ENCODE measurements around the gene CPEB4.

CPEB4 gene

GRCh38 chr5:173953528-173954090, 65.5 kb downstream of the CPEB4 start:
- no peak for DNase-seq

- DNase-seq, result no peak
These were observed 66.7 kb downstream of the CPEB4 start for GRCh38 chr5:173954671-173955521.

- DNase-seq, result no peak
These were observed 72.8 kb downstream of the CPEB4 start for GRCh38 chr5:173960986-173961385.

GRCh38 chr5:173961418-173961817, 73.3 kb downstream of the CPEB4 start:
- DNase-seq, result no peak

- DNase-seq, result no peak
These were observed 74.4 kb downstream of the CPEB4 start for GRCh38 chr5:173962436-173962972.

GRCh38 chr5:173963182-173963838, 75.2 kb downstream of the CPEB4 start:
- DNase-seq, result no peak

GRCh38 chr5:173963867-173964441, 75.8 kb downstream of the CPEB4 start:
- DNase-seq, result no peak

GRCh38 chr5:173964506-173964905, 76.4 kb downstream of the CPEB4 start:
- no peak for DNase-seq

- DNase-seq, result no peak
These were observed 79.1 kb downstream of the CPEB4 start for GRCh38 chr5:173967241-173967640.

- DNase-seq, result no peak
These were observed 80.1 kb downstream of the CPEB4 start for GRCh38 chr5:173968154-173968797.

- DNase-seq, result no peak
These were observed 81.3 kb downstream of the CPEB4 start for GRCh38 chr5:173969167-173970049.

- no peak for DNase-seq
These were observed 82.9 kb downstream of the CPEB4 start for GRCh38 chr5:173970878-173971650.

- no peak for DNase-seq
These were observed 83.7 kb downstream of the CPEB4 start for GRCh38 chr5:173971681-173972345.

- no peak for DNase-seq
These were observed 84.4 kb downstream of the CPEB4 start for GRCh38 chr5:173972607-173972924.

- DNase-seq, result peak; percentile 68
These were observed 84.9 kb downstream of the CPEB4 start for GRCh38 chr5:173972925-173973615.

GRCh38 chr5:173973616-173973969, 85.4 kb downstream of the CPEB4 start:
- no peak for DNase-seq

GRCh38 chr5:173974688-173975239, 86.6 kb downstream of the CPEB4 start:
- no peak for DNase-seq

- no peak for DNase-seq
These were observed 93.1 kb downstream of the CPEB4 start for GRCh38 chr5:173981185-173981761.

- no peak for DNase-seq
These were observed 96.1 kb downstream of the CPEB4 start for GRCh38 chr5:173984218-173984617.
